Fibroblast of mammary gland (primary cell): ENCODE results near the gene CCT7.
A peak's percentile ranks its signal among the peaks of the same experiment; 100 is the strongest.
"Not testable (repeated sequence)": the region's sequence is repeated elsewhere in the genome, so short reads cannot be mapped to it uniquely, and the experiment has no call there.

Experiments
- DNase-seq: peaks from one replicate; pipeline ENCODE4 v3.0.0-alpha.2; 2010; ENCODE audit warnings: low read depth
- H3K4me3 ChIP-seq: 2 replicates; pipeline ENCODE4 v1.5.1; 2011; ENCODE audit warnings: low read depth, mild to moderate bottlenecking, low read length, moderate library complexity; ENCODE audit not compliant: control insufficient read depth
- TF ChIP-seq, protein P1 (sequence below): conservative IDR thresholded peaks from 2 replicates; pipeline ENCODE4 v1.5.1; 2011; ENCODE audit warnings: low read depth, low read length, inconsistent platforms; ENCODE audit not compliant: control insufficient read depth, insufficient read depth

Gene CCT7

DNA sequence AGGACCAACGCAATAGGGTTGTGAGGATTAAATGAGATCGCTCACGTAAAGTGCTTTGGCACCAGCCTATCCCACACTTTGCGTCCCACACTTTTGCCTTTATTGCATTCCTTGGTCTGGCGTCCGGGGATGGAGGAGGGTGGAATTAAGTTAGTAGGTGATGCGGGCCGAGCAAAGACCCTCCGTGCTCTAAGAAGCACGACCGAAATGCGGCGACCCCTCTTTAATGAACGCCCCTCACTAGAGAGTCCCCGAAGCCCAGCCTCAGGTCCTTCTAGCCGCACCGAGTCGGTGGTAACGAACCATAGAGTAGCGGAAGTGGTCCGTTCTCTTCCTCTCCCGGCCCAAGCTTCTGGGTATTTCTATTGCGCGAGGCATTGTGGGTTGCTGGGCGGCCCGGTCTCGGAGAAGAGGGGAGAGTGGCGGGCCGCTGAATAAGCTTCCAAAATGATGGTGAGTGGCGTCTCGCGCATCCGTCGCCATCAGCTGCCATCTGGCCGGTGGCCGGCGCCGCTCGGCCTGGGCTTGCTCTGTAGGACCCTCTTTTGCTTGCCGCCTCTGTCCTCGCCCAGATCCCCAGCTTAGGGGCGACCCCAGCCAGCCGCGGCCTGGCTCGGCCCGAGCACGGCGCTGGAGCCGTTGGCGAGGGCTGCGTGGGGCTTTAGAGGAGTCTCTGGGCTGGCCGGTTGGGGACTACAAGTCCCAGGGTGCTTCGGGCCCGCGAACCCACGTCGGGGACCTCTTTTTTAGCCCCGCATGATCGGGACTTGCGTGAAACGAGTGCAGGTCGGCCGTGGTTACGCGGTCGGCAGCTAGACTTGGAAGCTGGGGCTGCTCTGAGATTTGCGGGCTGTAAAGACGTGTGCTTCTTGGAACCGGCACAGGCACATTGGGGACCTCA, at the start of gene CCT7:
Gene CCT7, plus strand, starts transcription at position 377 of the 901 bp plus-strand sequence. Its CDS starts 71 bp downstream, at position 448.
- peak within 1 kb of the TSS; percentile 85 for H3K4me3 ChIP-seq
- DNase-seq = peak; percentile 91
- TF ChIP-seq, protein P1, sequence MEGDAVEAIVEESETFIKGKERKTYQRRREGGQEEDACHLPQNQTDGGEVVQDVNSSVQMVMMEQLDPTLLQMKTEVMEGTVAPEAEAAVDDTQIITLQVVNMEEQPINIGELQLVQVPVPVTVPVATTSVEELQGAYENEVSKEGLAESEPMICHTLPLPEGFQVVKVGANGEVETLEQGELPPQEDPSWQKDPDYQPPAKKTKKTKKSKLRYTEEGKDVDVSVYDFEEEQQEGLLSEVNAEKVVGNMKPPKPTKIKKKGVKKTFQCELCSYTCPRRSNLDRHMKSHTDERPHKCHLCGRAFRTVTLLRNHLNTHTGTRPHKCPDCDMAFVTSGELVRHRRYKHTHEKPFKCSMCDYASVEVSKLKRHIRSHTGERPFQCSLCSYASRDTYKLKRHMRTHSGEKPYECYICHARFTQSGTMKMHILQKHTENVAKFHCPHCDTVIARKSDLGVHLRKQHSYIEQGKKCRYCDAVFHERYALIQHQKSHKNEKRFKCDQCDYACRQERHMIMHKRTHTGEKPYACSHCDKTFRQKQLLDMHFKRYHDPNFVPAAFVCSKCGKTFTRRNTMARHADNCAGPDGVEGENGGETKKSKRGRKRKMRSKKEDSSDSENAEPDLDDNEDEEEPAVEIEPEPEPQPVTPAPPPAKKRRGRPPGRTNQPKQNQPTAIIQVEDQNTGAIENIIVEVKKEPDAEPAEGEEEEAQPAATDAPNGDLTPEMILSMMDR = no peak

DNA sequence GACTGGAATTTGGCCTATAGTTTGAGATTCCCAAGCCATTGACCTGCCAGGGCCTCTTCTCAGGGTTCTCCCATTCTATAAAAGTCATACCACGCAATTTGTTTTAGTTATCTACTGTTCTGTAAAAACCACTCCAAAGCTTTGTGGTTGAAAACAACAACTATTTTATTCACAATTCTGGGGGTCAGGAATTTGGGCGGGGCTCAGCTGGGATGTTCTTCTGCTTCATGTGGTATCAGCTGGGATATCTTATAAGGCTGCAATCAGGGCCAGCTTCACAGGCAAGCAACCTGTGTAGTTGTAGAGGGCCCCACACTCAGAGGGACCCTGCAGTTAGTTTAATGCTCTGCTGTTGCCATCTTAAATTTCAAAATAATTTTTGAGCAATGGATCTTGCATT, 48.1 kb upstream of the CCT7 start:
- DNase-seq = no peak
- no peak overlapping the region for H3K4me3 ChIP-seq
- TF ChIP-seq, protein P1 = no peak

GRCh38 chr2:73187549-73187948, 46.6 kb upstream of the CCT7 start:
- TF ChIP-seq, protein P1 = no peak
- H3K4me3 ChIP-seq = no peak overlapping the region
- DNase-seq = no peak

GRCh38 chr2:73197579-73197978, 36.5 kb upstream of the CCT7 start:
- H3K4me3 ChIP-seq = no peak overlapping the region
- no peak for DNase-seq

DNA sequence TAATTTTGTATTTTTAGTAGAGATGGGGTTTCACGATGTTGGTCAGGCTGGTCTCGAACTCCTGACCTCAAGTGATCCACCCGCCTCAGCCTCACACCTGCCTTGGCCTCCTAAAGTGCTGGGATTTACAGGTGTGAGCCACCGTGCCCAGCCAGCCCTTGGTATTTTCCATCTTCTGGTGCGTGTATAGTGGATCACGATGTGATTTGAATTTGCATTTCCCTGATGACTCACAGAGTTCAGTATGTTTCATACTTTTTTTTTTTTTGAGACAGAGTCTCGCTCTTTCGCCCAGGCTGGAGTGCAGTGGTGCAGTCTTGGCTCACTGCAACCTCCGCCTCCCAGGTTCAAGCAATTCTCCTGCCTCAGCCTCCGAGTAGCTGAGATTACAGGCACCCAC, 33.8 kb upstream of the CCT7 start:
- not testable (repeated sequence) for H3K4me3 ChIP-seq, DNase-seq

More at GRCh38 chr2:73197579-73197978, 36.5 kb upstream of the CCT7 start:
- TF ChIP-seq, protein P1 = no peak

DNA sequence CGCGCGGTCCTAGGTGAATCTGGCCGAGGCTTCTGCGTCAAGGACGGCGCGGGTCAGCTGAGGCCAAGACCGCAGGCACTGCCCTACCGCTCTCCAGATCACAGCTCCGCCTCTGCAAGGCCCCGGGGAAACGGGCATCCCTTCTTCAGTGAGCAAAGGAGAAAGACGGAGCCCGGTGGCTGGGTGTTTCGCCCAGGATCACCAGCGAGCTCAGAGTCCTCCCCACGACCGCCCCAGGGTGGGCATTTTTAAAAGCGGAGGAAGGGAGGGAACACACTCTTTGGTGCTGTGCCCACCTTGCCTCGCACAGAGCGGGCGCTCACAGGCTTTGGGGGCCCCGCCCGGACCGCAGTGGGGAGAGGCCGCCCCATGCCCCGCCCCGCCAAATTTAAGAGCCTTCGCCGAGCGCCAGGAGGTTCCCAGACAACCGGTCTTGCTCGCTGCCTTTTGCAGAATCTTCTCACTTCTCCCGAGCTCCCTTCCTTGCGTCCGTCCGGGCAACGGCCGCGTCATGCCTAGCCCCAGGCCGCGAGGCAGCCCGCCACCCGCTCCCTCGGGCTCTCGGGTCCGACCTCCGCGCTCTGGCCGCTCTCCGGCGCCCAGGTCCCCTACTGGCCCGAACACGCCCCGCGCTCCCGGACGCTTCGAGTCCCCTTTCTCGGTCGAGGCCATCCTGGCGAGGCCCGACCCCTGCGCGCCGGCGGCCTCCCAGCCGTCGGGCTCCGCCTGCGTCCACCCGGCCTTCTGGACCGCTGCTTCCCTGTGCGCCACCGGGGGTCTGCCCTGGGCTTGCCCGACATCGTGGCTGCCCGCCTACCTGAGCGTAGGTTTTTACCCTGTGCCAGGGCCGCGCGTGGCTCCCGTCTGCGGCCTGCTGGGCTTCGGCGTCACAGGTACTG, 31.7 kb upstream of the CCT7 start, which contains the start of gene NOTO:
Gene NOTO, plus strand, starts transcription at position 419 of the 899 bp plus-strand sequence. Its CDS starts 93 bp downstream, at position 512.
- peak; percentile 21 for DNase-seq
- TF ChIP-seq, protein P1 = no peak
- H3K4me3 ChIP-seq = no peak within 1 kb of the TSS
